ENCODE measurements around the gene AKAP6.
"Not testable (repeated sequence)": the region's sequence is repeated elsewhere in the genome, so short reads cannot be mapped to it uniquely, and the experiment has no call there.

Gene AKAP6

DNA sequence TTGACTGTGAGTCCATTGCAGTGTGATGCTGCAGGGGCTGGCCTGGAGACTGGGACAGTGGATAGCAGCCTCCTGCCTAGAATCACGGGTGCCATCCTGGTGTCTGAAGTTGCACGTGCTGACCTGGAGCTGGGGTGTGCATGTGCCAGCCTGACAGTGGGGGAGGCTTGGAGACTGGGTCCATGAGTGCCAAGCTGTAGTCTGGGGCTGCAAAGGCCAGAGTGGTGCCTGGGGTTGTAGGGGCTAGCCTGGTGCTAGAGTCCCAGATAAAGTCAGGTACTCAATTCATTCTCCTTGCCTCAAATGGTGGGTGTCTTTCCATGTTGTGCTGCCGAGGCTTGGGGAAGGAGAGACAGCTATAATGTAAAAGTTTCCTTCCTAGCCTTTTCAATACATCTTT is 427.7 kb downstream of the AKAP6 start:
- Histone ChIP-seq H3K4me3 (no peak overlapping the region), H3K27ac (no peak overlapping the region)

GRCh38 chr14:32757568-32757967 is 428.5 kb downstream of the AKAP6 start:
- Histone ChIP-seq H3K27ac (no peak overlapping the region), H3K4me3 (no peak overlapping the region)

GRCh38 chr14:32761381-32761968 is 432.4 kb downstream of the AKAP6 start:
- Histone ChIP-seq H3K27ac (no peak overlapping the region), H3K4me3 (no peak overlapping the region)

- Histone ChIP-seq H3K27ac (no peak overlapping the region), H3K4me3 (no peak overlapping the region)
Measured at GRCh38 chr14:32762886-32763285, 433.8 kb downstream of the AKAP6 start.

GRCh38 chr14:32763673-32764072 is 434.6 kb downstream of the AKAP6 start:
- H3K27ac ChIP-seq, result no peak overlapping the region
- no peak overlapping the region for H3K4me3 ChIP-seq

DNA sequence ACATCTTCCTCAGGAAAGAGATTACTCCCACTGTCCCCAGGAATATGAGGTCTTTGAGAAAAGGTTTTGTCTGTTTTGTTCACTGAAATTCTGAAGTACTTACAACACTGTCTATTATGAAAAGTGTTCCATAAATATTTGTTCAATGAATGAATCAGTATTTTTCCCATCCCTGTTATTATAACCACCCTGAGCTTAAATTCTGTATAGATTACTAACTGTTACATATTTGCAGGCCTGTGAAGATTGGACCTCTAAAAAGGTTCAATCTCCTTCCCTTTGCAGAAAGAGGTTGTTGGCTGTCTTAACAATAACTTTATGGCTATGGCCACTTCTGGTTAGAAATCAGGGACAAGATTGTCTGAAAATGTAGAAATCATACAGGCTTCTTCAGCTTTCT is 435.0 kb downstream of the AKAP6 start:
- Histone ChIP-seq H3K4me3 (no peak overlapping the region), H3K27ac (no peak overlapping the region)

- Histone ChIP-seq H3K4me3 (no peak overlapping the region), H3K27ac (no peak overlapping the region)
Measured at GRCh38 chr14:32770422-32770821, 441.3 kb downstream of the AKAP6 start.

DNA sequence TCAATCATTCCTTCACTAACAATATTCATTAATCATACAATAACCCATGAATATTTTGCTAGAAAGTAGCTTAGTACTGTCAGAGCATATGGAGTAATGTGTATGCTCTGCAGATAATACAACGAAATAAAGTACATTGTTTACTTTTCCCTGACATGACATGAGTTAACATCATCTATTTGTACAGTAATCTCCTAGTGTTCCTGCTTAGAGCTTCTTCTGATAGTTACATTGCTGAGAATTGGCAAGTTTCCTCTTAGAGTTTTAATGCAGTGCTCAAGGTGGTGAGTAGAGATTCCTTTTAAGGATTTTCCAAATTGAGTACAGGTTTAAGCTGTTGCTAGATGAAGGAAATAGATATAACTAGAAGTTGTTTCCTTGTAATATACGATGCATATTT is 445.1 kb downstream of the AKAP6 start:
- Histone ChIP-seq H3K4me3 (no peak overlapping the region), H3K27ac (no peak overlapping the region)

DNA sequence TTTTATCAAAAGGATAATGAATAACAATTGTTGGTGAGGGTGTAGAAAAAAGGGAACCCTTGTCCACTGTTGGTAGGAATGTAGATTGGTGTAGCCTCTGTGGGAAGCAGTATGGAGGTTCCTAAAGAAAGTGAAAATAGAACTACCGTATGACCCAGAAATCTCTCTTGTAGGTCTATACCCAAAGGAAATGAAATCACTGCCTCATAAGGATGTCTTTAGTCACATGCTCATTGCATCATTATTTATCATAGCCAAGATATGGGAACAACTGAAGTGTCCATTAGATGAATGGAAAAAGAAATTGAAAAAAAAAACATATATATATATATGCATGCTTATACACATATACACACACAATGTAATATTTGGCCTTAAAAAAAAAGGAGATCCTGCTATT is 450.7 kb downstream of the AKAP6 start:
- H3K4me3 ChIP-seq, result no peak overlapping the region
- H3K27ac ChIP-seq, result no peak overlapping the region

GRCh38 chr14:32784405-32784804 is 455.3 kb downstream of the AKAP6 start:
- H3K4me3 ChIP-seq, result no peak overlapping the region
- H3K27ac ChIP-seq, result no peak overlapping the region

DNA sequence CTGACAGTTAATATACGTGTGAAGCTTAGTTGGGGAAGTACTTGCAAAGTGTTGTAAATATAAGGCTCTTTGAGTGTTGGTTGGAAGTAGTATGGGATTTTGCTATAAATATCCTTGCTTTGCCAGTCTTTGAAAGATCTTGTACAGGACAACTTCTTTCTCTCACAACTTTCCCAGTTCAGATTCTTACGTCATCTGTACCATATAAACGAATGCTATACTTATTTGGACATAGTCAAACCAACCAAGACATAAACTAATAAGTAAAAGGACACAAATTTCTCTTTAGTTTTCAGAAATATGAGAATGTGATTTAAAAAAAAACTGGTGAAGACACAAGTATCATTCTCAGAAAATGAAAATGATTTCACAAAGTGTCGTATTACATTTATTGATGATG is 456.5 kb downstream of the AKAP6 start:
- Histone ChIP-seq H3K4me3 (no peak overlapping the region), H3K27ac (no peak overlapping the region)

DNA sequence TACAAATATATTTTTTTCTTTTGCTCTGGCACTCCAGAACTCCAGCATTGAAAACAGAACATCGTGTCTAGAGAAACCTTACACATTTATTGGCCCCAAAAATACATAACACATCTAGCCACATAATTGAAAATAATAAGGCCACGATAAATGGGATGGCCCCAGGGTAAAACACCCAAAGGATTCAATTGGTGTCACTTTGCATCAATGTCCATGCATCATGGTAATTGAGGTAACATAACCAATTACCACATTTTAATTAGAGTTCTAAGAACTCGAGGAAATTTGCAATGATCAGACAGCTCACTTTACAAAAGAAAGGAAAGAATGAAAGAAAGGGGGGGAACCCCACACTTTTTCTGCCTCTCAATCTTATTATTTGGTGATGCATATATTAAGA is 457.8 kb downstream of the AKAP6 start:
- H3K4me3 ChIP-seq, result no peak overlapping the region

DNA sequence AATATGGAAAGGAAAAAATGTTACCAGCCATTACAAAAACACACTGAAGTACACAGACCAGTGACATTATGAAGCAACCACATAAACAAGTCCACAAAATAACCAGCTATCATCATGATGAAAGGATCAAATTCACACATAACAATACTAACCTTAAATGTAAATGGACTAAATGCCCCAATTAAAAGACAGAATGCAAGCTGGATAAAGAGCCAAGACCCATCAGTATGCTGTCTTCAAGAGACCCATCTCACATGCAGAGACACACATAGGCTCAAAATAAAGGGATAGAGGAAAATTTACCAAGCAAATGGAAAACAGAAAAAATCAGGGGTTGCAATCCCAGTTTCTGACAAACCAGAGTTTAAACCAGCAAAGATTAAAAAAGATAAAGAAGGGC is 463.9 kb downstream of the AKAP6 start:
- not testable (repeated sequence) for H3K4me3 ChIP-seq, H3K27ac ChIP-seq

More for the DNA sequence above, 457.8 kb downstream of the AKAP6 start:
- no peak overlapping the region for H3K27ac ChIP-seq

DNA sequence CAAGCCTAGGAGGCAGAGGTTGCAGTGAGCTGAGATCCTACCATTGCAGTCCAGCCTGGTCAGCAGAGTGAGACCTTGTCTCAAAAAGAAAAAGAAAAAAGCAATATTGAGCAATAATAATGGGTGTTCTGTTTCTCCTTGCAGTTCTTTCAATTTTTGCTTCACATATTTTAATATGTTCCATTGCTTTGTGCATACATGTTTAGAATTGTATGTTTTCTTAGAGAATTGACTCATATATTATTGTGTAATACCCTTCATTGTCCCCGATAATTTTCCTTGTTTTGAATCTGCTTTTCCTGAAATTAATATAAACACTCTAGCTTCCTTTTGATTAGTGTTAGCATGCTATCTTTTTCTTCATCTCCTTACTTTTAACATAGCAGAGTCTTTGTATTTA is 471.2 kb downstream of the AKAP6 start:
- Histone ChIP-seq H3K27ac (no peak overlapping the region), H3K4me3 (no peak overlapping the region)

DNA sequence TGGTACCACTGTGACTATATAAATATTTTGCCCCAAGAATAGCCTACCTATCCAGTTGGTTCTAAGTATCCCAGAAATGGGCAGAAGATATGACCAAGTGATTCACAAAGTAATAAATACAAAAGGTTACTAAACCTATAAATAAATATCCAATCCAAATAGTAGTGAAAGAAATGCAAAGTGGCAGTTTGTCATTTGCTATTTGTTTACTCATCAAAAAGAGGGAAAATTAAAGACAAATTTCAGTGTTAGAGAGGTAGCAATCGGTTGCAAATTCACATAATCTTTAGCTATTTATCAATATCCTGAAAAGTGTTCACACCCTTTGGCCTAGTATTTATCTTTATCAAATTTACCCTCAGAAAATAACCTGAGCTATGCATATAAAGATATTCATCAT is 473.2 kb downstream of the AKAP6 start:
- Histone ChIP-seq H3K4me3 (no peak overlapping the region), H3K27ac (no peak overlapping the region)

DNA sequence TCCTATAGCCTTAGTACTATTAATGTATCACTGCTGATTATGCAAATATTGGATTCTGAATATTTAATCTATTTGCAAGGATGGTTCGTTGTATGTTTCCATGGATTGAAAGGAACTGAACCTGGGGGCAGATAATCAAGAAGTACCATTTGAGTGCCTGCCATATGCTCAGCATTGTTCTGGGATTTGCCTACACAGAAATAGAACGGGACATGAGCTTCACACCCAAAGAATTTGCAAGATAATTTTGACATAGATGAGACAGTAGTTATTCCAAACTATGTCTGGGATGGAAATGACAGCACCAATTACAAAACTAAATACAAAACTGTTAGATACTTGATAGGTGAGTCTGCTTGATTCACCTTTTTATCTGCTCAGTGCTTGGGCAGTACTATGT is 476.9 kb downstream of the AKAP6 start:
- H3K27ac ChIP-seq, result no peak overlapping the region

DNA sequence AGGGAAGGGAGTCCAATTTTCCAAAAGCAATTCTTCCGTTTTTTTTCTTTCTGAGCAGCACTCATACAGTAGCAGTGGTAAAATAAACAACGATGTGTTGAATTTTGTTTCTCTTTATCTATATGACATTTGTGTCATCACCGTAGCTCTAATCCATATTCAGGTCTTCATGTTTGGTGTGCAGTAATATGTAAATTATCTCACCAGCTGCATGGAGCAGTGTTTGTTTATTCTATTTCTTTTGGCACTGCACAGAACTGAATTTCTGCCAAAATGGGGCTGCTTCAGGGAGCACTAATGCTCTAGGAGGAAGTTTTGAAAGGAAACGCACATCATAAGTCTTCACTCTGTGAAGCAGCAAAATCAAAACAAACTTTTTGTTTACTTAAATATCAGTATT is 479.5 kb downstream of the AKAP6 start:
- no peak overlapping the region for H3K27ac ChIP-seq
- no peak overlapping the region for H3K4me3 ChIP-seq

More for the DNA sequence above, 476.9 kb downstream of the AKAP6 start:
- H3K4me3 ChIP-seq, result no peak overlapping the region

DNA sequence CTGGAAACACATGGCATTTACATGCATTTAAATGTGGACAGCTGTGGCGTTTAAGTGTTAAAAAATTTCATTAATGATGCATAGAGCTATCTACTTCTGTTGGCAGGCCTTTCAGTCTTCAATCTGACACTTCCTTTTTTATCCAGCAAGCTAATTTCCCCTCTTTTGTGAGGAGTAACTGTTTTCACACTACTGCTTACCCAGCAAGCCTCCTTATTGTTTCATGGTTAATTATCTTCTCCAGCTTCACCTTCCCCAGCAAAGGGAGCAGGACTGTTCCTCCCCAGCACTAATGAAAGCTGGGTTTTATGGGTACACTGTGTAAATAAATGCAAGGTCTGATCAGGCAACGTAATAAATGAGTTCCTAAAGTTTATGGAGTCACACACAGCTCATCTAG is 480.2 kb downstream of the AKAP6 start:
- no peak overlapping the region for H3K27ac ChIP-seq
- H3K4me3 ChIP-seq, result no peak overlapping the region

DNA sequence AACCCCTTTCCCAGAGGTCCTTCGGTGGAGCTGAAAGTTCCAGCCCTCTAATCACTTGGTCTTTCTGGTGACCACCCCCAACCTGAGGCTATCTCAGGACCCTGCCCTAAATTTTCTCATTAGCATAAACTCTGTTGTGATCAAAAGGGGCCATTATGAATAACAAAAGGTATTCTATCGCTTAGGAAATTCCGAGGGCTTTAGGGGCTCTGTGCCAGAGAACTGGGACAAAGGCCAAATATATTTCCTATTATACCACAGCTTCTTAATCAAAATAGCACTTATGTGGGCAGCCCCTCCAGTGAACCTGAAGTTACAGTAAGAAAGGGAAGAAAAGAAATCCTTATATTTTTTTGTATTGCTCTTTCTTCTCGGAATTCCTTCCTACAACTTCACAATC is 484.3 kb downstream of the AKAP6 start:
- H3K27ac ChIP-seq, result no peak overlapping the region
- no peak overlapping the region for H3K4me3 ChIP-seq

DNA sequence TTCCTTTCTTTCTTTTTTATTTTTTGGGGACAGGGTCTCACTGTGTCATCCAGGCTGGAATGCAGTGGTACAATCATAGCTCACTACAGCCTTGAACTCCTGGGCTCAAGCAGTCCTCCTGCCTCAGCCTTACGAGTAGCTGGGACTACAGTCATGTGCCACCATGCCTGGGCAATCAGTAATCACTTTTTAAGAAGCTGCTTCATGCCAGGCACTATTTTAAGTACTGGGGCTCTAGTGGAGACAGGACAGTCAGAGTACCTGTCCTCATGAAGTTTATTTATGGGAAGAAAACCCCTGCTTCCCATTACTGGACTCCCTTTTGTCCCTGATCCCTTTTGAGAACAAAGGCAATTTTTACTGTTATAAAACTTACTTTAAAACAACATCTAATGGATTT is 485.6 kb downstream of the AKAP6 start:
- Histone ChIP-seq H3K27ac (no peak overlapping the region), H3K4me3 (no peak overlapping the region)

DNA sequence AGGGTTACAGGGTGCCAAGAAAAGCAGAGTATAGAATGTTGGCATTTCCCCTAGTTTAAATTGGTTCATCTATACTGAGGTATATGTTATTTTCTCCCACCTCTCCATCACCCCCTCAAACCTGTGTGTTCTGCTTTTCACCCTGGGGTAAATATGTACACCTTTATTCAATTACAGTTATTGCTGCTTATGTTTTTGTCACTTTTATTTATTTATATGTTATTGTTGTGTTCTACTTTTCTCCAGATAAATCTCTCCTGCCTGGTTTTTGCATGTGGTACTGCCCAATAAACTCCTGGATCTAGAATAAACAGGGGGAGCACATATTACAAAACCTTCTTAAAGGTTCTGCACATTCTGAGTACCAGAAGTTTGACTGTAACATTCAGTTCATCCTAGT is 487.5 kb downstream of the AKAP6 start:
- Histone ChIP-seq H3K27ac (no peak overlapping the region), H3K4me3 (no peak overlapping the region)

DNA sequence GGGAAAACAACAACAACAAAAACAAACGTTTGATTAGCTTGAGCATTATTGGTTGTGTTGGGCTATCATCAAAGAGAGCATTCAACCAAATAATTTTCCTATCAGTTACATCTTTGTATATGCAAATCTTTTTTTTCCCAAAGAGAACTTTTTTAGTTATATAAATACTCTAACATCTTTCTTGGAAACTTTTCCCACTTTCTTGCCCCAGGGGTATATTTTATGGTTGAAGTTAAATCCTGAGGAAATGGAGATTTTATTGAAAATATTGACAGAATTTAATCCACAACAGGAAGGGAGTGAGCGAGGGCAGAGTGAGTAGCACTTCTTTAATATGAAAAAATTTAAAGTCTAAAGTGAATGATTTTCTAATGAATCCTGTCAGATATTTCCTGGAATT is 488.7 kb downstream of the AKAP6 start:
- H3K27ac ChIP-seq, result no peak overlapping the region
- H3K4me3 ChIP-seq, result no peak overlapping the region

GRCh38 chr14:32818581-32818980 is 489.5 kb downstream of the AKAP6 start:
- no peak overlapping the region for H3K27ac ChIP-seq
- H3K4me3 ChIP-seq, result no peak overlapping the region
